Tracheal epithelial cell (primary cell): ENCODE measurements around the gene TIMM13. TPM values are rescaled to one million over a fixed set of nuclear protein-coding genes. Genes with fewer than 3 reads are reported as not detected.

Experiments
- total RNA-seq: library from RNA; depleted of rRNA; stranded (reverse); fragments of >200 nt; gene quantifications from 2 replicates; pipeline ENCODE4 v1.2.1, GENCODE V29; 2014

The TIMM13 gene
- total RNA-seq = 35.4 and 39.2 TPM in 2 replicates

GRCh38 chr19:2427429-2428320 is at the start of gene TIMM13:
Gene TIMM13, minus strand, starts transcription at chr19:2427586. Its CDS starts 53 bp downstream, at chr19:2427533.

GRCh38 chr19:2475702-2476450 is 48.5 kb upstream of the TIMM13 start, which contains the start of gene GADD45B:
Gene GADD45B, plus strand, starts transcription at chr19:2476127. Its CDS starts 232 bp downstream, at chr19:2476359.

Other genes starting within 250 kb of the TIMM13 start
- 56.3 and 73.0 TPM in 2 replicates for gene PLEKHJ1, start 191.3 kb downstream of the TIMM13 start, total RNA-seq
- gene SF3A2, start 190.8 kb downstream of the TIMM13 start, total RNA-seq = 22.2 and 38.4 TPM in 2 replicates
- not detected in 2 replicates for gene AMH, start 178.3 kb downstream of the TIMM13 start, total RNA-seq
- gene JSRP1, start 171.2 kb downstream of the TIMM13 start, total RNA-seq = 0.72 TPM in 1 of 2 replicates, not detected in the other
- gene PEAK3, start 145.4 kb downstream of the TIMM13 start, total RNA-seq = not detected in 2 replicates
- gene LINGO3, start 119.4 kb downstream of the TIMM13 start, total RNA-seq = not detected in 2 replicates
- gene LSM7, start 99.0 kb downstream of the TIMM13 start, total RNA-seq = 79.3 and 157 TPM in 2 replicates
- gene SPPL2B, start 98.9 kb downstream of the TIMM13 start, total RNA-seq = 12.4 and 15.7 TPM in 2 replicates
- not detected in 2 replicates for gene TMPRSS9, start 67.3 kb downstream of the TIMM13 start, total RNA-seq
- gene LMNB2, start 29.4 kb upstream of the TIMM13 start, total RNA-seq = 42.4 and 74.2 TPM in 2 replicates
- gene GADD45B, start 48.5 kb upstream of the TIMM13 start, total RNA-seq = 12.8 and 29.6 TPM in 2 replicates